DMS 273 treated with DMSO at 0.1 percent for 48 hours (cell line): ENCODE data around the gene TNFRSF25.
A peak's percentile ranks its signal among the peaks of the same experiment; 100 is the strongest.

Experiments used
- DNase-seq: peaks from one replicate; lab custom pipeline; 2025; lab: John Stamatoyannopoulos, UW

Gene TNFRSF25

GRCh38 chr1:6466023-6466422 is at the start of gene TNFRSF25:
Gene TNFRSF25, minus strand, starts transcription at chr1:6466173. Its CDS starts 66 bp downstream, at chr1:6466107.
- no peak for DNase-seq

GRCh38 chr1:6515771-6516170 is 49.8 kb upstream of the TNFRSF25 start:
- DNase-seq: no peak

DNA sequence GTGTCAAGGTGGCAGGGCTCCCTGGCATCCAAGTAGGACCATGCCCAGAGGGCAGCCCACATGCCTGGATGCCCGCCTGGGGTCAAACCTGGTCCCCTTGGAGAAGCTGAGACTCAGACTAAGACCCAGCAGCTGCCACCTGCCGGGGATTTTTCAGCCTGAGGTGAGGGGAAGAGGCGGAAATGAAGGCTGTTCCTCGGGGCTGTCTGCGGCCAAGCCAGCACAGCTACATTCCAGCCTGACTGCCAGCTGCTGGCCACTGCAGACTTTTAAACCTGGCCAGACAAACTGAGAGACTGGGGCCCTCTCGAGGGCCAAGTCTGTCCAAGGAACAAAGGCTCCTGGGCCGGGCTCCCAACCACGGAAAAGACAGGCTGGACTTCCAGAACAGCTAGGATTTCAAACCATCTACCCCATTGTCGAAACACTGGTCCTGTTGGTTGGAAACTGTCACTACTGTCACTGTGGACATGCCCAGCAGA is 47.4 kb upstream of the TNFRSF25 start:
- DNase-seq: no peak

- no peak for DNase-seq
These were observed 46.9 kb upstream of the TNFRSF25 start for GRCh38 chr1:6512908-6513280.

DNA sequence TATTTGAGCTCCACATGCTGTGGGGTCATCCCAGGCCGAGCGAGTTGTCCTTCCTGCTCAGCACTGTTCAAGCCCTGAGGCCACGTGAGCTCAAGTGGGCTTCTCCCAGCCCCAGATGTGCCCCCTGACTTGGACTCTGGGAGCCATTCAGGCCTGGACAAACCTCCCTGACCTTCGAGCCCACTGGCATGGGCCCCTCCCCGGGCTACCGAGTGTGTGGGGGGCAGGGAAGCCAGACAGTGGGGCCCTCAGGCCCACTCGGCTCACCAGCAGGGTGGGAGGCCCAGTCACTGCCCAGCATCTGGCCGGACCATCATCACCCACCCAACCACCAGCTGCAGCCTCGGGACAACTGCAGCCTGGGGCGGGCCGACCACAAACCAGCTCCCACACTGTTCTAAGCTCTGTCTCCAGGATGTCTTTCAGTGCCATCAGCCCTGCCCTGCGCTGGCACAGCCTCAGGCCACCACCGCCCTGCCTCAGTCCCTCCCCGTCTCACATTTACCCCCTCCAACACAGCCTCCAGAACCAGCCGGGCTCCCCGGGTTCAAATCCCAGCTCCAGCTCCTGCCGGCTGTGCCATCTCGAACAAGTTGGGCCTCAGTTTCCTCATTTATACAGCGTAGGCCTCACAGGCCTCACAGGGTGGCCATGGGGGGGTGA is 46.4 kb upstream of the TNFRSF25 start:
- DNase-seq: no peak

- no peak for DNase-seq
These were observed 45.7 kb upstream of the TNFRSF25 start for GRCh38 chr1:6511561-6512244.

- peak; percentile 40 for DNase-seq
These were observed 45.1 kb upstream of the TNFRSF25 start for GRCh38 chr1:6511056-6511455.

DNA sequence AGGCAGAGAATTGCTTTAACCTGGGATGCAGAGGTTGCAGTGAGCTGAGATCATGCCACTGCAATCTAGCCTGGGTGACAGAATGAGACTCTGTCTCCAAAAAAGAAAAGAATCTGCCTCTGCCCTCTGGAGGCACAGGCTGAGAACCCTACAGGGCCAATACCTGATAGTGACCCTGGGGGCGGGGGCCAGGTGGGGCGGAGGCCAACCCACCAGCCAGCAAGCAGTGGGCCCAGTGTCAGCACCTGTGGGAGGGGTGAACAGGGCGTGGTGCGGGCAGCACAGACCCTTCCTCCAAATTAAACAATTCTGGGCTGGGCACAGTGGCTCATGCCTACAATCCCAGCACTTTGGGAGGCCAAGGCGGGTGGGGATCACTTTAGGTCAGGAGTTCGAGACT is 44.5 kb upstream of the TNFRSF25 start:
- DNase-seq: no peak

GRCh38 chr1:6509919-6510291 is 43.9 kb upstream of the TNFRSF25 start:
- no peak for DNase-seq

DNA sequence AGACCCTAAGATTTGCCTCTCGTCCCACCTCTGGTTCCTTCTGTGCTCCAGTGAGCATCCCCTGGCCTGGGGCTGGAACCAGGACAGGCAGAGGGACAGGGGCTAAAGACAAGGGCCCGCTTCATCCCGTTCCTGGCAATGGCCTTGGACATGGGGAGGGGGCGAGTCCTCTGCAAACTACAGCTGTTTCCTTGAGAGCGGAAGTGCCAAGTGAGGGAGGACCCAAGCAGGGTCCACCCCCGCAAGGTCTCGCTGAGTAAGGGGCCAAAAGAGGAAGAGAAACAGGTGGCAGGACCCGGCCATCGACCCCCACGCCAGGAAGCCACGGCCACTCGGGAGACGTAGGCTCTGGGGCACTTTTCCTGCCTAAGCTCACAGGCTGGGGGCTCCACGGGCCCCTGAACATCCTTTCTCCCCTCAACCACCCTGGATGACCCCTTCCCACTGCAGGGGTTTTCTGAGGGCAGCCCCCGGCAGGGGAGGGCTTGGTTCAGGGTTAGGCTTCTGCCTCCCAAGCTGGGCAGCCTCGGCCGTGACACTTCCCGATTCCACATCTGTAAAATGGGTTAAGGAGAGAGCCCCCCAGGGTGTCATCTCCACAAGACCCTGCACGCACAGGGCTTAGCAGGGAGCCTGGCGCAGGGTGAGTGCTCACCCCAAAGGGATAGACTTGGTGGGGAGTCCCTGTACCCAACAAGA is 43.4 kb upstream of the TNFRSF25 start:
- DNase-seq: no peak

DNA sequence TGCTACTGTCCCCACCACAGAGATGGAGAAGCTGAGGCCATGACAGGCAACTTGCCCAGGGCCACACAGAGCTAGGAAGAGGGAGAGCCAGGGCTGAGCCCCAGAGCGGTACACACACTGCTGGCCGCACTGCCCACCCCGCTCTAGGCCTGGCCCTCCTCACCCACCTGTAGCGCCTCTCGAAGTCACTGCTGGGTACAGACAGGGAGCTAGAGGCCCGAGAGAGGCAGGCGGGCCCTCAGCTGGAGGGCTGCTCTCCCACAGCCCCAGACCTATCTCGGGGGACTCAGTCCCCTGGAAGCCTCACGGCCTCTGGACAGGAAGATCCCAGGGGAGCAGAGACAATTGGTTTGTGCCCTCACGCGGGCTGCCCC is 42.8 kb upstream of the TNFRSF25 start:
- DNase-seq: no peak

- DNase-seq: no peak
These were observed 42.3 kb upstream of the TNFRSF25 start for GRCh38 chr1:6508154-6508815.

DNA sequence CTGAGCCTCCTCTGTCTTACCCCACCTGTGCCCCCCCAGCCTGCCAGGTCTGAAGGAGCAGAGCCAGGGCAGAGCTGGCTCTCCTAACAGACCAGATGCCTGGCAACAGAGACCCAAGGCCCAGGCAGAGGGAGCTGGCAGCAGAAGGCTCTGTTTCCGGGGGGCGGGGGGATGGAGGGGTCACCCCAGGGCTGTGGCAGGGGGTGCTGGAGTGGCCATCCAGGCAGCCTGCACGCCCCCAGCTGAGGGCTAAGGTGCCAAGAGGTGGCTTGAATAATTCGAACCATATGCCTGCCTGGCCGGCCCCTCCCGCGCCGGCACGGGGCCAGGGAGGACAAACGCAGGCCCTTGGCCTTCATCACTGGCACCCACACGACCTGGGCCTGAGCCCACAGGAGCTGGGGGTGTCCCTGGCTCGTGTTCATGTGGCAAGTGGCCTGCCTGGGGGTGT is 41.5 kb upstream of the TNFRSF25 start:
- DNase-seq: no peak

- DNase-seq: no peak
These were observed 41.1 kb upstream of the TNFRSF25 start for GRCh38 chr1:6507037-6507428.

DNA sequence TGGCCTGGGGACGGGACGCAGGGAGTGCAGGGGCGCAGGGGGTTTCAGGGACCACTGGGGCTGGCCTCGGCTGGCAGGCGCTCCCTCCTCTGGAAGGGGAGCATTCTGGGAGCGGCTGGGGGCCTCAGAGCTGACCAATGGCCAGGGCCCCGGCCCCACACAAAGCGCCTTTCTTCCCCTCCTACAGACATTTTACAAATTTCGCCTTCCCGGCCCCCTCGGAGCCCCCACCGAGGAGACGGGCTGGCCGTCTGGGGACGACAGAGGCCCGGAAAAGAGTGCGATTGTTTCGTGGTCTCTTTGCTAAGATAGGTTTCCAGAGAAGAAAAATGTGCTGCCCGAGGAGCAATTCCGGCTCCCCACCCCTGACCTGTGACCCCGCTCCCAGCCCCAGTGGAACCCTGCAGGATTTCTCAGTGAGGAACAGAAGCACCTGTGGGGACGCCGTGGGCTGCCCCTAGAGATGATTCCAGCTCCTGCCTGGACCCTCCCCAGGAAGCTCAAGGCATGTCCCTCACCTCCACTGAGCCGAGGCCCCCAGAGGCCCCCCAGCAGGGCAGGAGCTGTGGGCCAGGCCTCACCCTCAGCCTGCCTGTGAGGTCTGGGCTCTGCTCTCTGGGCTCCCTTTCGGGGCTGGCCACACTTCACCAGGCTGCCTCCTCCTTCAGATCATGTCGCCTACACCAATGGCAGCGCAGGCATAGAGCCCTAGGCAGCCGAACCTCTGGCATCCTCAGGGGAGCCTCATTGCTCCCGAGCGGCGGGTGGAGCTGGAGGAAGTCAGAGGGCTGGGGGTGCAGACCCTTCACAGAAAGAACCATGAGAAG is 40.5 kb upstream of the TNFRSF25 start:
- no peak for DNase-seq

DNA sequence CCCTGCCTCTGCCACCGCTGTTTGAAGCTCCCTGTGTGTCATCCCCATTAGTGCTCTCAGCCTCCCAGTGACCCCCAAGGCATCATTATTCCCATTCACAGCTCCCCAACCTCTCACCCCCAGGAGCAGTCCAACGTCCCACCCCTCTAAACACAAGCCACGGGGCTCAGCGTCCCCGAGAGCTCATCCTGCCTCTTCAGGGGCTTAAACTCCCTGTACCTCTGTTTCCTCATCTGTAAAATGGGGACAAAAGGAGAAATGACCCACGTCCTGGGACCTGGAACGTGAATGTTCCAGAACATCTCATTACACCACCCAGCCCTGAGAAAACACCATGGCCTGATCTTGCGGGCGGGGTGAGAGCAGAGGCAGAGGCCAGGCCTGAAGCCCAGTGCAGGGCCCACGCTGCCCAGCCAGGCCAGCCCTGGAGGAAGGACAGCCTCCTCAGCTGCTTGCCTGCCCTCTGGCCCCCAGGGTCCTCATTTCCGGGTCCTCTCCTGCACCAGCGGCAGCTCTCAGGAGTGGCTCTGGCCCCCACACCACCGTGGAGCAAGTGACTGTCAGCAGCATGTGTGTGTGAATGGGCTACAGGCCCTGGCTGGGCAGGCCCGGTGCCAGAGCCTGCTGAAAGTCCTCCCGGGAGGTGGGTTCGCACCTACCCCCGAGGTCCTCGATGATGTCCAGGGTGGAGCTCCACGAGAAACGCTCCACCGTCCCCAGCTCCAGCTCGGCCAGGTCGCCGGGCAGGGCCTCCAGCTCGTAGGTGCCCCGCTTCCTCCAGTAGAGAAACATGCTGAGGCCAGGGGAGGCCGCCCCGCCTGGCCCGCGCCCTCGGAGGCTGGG is 39.6 kb upstream of the TNFRSF25 start:
- no peak for DNase-seq

GRCh38 chr1:6504887-6505286 is 38.9 kb upstream of the TNFRSF25 start:
- DNase-seq: no peak

GRCh38 chr1:6503884-6504602 is 38.1 kb upstream of the TNFRSF25 start:
- no peak for DNase-seq

- no peak for DNase-seq
These were observed 36.3 kb upstream of the TNFRSF25 start for GRCh38 chr1:6502000-6502891.
